NCI-H510A treated with DMSO at 0.1 percent for 48 hours (cell line): ENCODE results near the gene PGF.

Experiments
- DNase-seq: peaks from one replicate; lab custom pipeline; 2025; lab: John Stamatoyannopoulos, UW

PGF gene

DNA sequence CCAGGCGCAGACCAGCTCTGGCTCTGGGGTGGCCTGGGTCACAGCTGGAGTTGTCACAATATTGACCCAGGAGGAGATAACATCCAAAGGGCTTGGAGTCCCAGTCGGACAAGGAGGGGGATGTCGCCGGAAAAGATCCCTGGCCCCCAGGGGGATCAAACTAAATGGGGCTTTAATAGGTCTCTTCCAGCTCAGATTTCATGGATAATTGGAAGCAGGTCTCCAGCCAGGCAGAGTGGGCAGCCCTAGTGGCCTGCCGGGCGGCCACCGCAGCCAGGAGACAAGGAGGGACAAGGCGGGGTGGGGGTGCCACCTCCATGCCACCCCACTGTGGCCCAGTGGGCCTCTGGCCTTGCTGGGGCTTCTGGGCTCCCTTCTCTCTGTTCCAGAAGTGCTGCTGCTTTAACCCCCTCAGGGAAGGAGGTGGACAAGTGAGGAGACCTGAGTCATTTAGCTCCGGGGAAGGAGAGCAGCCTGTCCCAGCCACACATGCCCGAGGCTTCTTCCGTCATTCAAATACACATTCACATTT, 23.1 kb upstream of the PGF start:
- DNase-seq, result no peak

- no peak for DNase-seq
Observed at GRCh38 chr14:74977901-74978385, 22.5 kb upstream of the PGF start.

DNA sequence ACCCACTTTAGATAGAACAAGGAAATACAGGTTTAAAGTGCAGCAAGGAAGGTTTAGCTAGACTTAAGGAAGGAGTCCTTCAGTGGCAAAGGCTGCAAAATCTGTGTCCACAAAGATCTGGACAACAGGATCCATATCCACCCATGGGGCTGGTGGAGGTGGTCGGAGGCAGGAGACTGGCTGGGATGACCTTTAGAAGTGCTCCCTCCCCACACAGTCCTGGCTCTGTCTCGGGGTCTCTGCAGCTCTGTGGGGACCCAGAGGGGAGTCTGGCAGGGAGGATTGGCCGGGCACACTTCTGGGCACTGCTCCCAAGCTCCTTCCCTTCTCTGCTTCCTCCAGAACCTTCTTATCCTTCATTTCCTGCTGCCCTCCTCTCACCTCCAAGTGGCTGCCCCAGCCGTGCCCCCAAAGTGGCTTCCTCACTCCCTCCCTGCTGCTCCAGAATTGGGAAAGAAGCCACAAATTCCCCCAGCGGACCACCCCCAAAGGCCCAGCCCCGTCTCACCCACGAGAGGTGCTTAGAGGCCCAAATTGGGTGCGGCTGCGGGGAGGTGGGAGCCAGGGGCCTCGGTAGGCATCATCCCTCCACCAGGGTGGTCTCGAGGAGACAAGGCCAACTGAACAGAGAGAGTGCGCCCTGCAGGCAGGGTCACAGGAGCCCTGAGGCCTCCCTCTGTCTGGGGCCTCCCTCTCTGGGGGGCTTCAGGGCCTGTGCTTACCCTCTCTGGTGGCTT, 21.9 kb upstream of the PGF start:
- DNase-seq, result no peak

- DNase-seq, result no peak
Observed at GRCh38 chr14:74976264-74977113, 21.1 kb upstream of the PGF start.

- no peak for DNase-seq
Observed at GRCh38 chr14:74975059-74975810, 19.8 kb upstream of the PGF start.

DNA sequence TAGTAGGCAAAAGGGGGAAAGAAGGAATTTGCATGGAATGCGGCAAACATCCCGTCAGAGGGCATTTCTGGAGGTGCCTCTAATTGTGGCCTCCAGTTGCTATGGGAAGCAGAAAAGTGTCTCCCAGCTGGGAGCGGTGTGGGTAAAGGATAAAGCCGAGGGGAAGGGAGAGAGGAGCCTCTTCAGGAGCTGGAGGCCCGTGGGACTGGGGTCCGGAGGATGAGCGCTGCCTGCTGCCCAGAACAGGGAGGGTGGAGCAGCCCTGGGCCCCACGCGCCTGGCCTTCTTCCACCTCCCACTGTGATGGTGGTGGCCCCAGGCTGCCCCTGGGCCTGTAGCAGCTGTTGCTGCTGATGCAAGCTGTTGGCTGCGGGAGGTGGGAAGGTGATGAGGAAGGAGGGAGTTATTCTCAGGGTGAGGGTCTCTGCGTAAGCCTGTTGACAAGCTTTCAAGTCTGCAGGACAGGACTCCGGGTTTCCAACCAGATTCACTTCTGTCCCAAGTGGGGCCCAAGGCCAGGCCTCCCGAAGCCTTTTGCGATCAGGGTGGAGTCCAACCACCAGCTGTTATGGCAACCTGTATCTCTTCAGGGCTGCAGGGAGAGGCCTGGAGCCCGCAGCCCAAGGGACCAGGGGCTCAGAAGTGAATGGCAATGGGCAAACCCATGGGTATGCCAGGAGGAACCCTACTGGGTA, 19.1 kb upstream of the PGF start:
- DNase-seq, result no peak

GRCh38 chr14:74973905-74974363, 18.5 kb upstream of the PGF start:
- no peak for DNase-seq

DNA sequence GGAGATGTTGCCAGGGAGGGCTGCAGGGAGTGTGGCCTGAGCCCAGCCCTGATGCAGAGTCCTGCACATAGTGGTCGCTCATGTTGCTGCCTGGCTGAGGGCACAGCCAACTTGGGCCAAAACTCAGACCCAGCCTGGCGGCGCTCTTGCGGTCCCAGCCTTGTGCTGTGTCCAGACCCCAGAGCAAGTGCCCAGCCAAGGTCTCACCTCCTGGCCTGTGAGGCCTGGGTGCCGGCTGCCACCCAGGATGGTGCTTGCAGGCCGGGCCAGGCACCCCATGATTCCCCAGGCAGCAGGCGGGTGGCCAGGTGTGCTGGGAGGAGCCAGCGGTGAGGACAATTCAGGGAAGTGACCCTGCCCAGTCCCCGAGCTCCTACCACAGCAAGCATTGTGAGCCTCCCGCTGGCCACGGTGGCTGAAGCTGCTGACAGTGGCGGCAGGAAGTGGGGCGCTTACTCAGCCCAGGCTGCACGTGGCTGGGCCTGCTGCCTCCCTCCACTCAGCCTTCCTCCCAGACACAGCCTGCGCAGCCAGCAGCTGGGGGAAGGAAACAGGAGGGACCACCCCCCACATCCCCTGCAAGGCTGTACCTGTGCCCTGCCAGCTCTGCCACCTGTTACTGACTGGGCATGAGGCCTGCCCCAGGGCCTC, 17.7 kb upstream of the PGF start:
- DNase-seq, result no peak

DNA sequence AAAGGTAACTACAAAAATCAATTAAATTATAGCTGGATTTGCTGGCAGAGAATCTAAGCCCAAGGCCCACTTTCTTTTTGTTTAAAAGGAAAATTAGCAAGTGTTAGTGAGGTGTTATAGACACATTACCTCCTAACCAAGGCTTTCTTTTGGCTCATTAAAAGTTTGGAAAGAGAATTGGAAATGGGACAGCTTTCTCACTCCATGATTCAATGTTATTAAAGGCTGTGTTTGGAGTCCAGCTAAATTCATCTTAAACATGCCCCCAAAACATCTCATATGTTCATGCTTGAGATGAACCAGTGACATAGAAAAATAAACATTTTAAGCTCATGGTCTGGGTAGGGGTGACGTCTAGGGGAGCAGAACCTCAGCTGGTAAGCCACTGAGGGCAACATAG, 13.4 kb upstream of the PGF start:
- DNase-seq, result no peak

DNA sequence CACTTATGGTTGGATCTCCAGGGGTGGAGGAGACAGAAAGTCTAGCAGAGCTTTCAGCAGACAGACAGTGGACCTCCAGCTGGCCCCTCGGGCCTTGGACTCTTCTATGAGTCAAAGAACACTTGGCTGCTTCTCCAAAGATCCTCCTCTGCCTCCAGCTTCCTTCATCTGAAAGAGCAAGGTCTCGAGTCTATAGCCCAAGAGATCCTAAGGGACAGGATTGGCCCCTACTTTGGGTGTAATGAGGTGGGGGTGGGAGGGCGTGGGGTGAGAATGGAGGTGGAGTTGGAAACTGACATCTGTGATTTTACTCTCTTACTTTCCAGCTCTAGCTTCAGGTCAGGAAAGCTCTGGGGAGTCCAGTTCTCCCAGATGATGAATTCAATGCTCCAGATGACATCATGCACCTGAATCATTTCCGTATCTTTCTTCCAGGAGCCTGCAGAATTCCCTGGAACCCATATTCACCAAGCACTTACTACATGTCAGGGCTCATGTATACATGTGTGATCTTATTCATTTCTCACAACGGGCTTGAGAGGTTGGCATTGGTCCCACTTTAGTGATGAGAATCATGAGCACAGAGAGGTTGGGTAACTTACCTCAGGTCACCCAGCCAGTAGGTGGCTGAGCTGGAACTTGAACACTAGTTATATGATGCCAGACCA, 10.2 kb upstream of the PGF start:
- no peak for DNase-seq

- DNase-seq, result no peak
Observed at GRCh38 chr14:74964787-74965485, 9.5 kb upstream of the PGF start.

DNA sequence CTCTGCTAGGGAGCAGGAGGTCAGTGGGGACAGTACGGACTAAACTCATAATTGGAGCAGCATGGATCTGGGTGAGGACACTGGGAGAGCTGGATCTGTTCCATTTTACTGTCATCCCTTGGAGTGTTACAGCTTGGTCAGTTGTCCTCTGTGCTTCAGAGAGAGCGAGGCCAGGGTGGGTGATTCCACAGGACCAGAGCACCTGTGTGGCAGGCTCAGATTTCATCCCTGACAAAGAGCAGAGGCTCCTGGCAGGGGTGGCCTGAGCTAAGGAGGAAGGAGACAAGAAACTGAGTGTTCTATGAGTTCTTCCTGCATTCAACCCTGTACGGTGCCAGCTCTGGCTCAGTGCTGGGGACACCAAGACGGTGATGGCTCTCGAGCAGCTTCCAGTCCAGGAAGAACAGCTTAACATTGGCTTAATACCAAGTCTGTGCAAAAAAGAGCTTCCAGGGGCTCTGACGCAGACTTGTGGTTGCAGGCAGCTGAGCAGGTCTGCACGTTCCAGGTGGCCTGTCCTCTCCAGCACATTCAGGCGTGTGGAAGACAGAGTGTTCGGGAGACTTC, 8.4 kb upstream of the PGF start:
- no peak for DNase-seq

GRCh38 chr14:74963178-74963704, 7.8 kb upstream of the PGF start:
- no peak for DNase-seq

DNA sequence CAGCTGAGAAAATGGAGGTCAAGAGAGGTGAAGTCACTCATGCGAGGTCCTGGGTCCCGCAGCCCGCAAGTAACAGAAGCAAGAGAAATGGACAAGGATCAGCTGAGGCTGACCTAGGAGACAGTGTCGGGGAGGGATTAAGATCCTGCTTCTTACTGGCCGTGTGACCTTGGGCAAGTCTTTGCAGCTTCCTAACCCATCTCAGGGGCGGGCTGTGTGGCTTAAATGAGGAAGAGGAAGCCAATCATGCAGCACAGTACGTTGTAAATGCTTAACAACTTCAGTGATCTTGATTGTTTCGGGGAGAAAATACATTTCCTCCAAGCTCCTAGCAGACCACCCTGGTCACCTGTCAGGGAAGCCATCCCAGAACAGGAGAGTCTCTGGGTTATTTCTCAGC, 7.1 kb upstream of the PGF start:
- DNase-seq, result no peak

DNA sequence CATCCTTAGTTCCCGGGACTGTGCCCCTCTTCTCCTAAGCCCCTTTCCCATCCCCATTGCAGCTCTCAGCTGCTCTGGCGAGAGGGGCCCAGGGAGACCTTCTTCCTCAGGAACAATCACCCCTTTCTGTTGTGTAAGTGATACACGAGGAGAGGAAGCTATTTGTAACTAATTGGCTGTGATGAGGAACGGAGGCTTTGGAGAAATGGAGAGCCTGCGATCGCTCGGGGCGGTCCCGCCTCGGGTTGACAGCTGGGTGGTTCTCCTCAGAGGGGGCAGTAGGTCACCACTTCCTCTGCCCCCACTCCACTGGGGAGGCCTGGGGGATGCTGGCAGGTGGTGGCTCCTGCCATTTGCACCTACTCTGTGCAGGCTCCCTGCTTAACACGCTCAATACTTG, 6.6 kb upstream of the PGF start:
- DNase-seq, result no peak

DNA sequence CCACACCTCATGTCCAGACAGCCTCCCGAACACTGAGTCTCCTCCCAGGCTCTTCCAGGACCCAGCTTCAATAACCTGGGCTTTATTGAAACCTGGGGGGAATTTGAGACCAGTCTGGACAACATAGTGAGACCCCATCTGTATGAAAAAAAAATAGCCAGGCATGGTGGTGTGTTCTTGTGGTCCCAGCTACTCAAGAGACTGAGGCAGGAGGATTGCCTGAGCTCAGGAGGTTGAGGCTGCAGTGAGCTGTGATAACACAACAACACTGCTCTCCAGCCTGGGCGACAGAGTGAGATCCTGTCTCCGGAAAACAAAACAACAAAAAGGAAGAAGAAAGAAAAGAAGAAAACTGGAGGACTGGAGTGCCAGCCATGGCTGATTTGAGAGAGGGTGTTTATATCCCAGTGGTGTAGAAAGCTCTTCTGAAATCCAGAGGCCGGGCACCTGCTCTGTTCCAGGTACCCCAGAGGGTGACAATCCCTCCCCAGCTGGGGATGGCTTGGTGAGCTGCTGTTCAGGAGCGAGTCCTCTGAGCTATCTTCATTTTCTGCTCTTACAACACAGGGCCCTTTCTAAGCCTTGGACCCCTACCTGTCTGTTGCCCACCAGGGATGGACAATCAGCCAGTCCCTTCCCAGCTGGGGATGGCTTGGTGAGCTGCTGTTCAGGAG, 6.0 kb upstream of the PGF start:
- no peak for DNase-seq

GRCh38 chr14:74960736-74961135, 5.3 kb upstream of the PGF start:
- no peak for DNase-seq

DNA sequence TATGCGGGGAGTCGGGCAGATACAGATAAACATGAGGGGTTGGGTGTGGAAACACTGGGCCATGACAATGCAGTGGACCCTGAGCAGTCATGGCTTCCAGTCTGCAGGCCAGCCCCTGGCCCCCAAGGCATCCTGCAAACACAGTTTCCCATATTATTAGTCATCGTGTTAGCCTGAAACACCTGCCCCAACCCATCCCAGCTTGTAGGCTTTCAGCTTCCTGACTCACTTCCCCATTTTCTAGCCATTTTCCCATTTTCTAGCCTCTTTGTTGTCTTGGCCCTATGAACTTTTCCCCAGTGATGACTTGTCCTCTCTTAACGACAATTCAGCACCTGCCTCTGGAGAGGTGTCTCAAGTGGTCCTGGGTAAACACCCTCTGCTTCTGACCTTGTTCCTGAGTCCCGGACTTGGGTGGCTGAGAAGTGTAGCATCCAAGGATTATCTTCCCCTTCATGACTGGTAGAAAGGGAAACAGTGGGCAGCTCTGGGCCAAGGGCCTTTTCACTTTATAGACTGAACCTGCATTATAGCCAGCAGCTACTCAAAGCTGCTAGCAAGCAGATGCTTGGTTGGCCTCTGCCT, 4.3 kb upstream of the PGF start:
- no peak for DNase-seq
